PC-9 (cell line): ENCODE measurements around the gene CRELD2. TPM values are rescaled to one million over a fixed set of nuclear protein-coding genes. Genes with fewer than 3 reads are reported as not detected.

Experiments
- BruUV-seq: library from RNA; stranded (reverse); fragments of 400-500 nt; replicated peaks from 2 replicates; lab custom pipeline; 2021; lab: Mats Ljungman, UMichigan
- CTCF ChIA-PET: fragments of 300-600 bp; sonication (Branson Sonifier 250); formaldehyde crosslinking; loops from one replicate; lab custom pipeline; 2022; ENCODE audit warnings: antibody characterized with exemption; lab: Charles Lee
- POLR2A ChIA-PET: fragments of 300-600 bp; sonication (Branson Sonifier 250); formaldehyde crosslinking; loops from one replicate; lab custom pipeline; 2022; ENCODE audit warnings: antibody characterized with exemption; ENCODE audit not compliant: unreplicated experiment; lab: Charles Lee
- DNase-seq, 2 experiments: peaks; one replicate each; pipeline versions ENCODE4 v3.0.0 to v3.0.0-alpha.2; 2015 to 2022; ENCODE audit warnings: mixed read lengths in 1 of 2
- H2AFZ ChIP-seq: fragments of 200-600 bp; sonication (generic); 2 replicates; pipeline ENCODE4 v1.8.1; 2017; ENCODE audit warnings: antibody characterized with exemption
- H3F3A ChIP-seq: fragments of 200-600 bp; sonication (generic); 2 replicates; pipeline ENCODE4 v1.8.1; 2017; ENCODE audit warnings: antibody characterized with exemption, mild to moderate bottlenecking, low read depth; ENCODE audit not compliant: insufficient read depth
- H3K27ac ChIP-seq: fragments of 200-600 bp; sonication (generic); 2 replicates; pipeline ENCODE4 v1.6.1; 2016; ENCODE audit warnings: mixed run types
- H3K27me3 ChIP-seq: fragments of 200-600 bp; sonication (generic); 2 replicates; pipeline ENCODE4 v1.6.1; 2016; ENCODE audit warnings: low read depth, mixed run types; ENCODE audit not compliant: insufficient read depth
- H3K36me3 ChIP-seq: fragments of 200-600 bp; sonication (generic); 2 replicates; pipeline ENCODE4 v1.6.1; 2016; ENCODE audit warnings: low read depth, mixed run types
- H3K4me1 ChIP-seq: fragments of 200-600 bp; sonication (generic); replicated peaks from 2 replicates; pipeline ENCODE4 v1.6.1; 2016; ENCODE audit warnings: mixed run types; ENCODE audit not compliant: insufficient read depth
- H3K4me2 ChIP-seq: fragments of 200-600 bp; sonication (generic); 2 replicates; pipeline ENCODE4 v1.6.1; 2017; ENCODE audit warnings: mixed run types
- H3K4me3 ChIP-seq: fragments of 200-600 bp; sonication (generic); 2 replicates; pipeline ENCODE4 v1.6.1; 2016; ENCODE audit warnings: mixed run types
- H3K79me2 ChIP-seq: fragments of 200-600 bp; sonication (generic); 2 replicates; pipeline ENCODE4 v1.6.1; 2017; ENCODE audit warnings: low read depth, mixed run types
- H3K9me2 ChIP-seq: fragments of 200-600 bp; sonication (generic); 2 replicates; pipeline ENCODE4 v1.8.1; 2017; ENCODE audit warnings: mild to moderate bottlenecking; ENCODE audit not compliant: insufficient read depth
- H3K9me3 ChIP-seq: fragments of 200-600 bp; sonication (generic); 2 replicates; pipeline ENCODE4 v1.8.1; 2016; ENCODE audit warnings: low read depth; ENCODE audit not compliant: insufficient read depth
- H4K20me1 ChIP-seq: fragments of 200-600 bp; sonication (generic); 2 replicates; pipeline ENCODE4 v1.8.1; 2017; ENCODE audit not compliant: insufficient read depth
- EZH2 ChIP-seq: fragments of 200-600 bp; sonication (generic); IDR thresholded peaks from 2 replicates; pipeline ENCODE4 v1.8.0; 2017; ENCODE audit warnings: antibody characterized with exemption, low read depth
- intact Hi-C: fragments of 100-400 bp; cut with micrococcal nuclease; formaldehyde crosslinking; loops from one replicate; pipeline ENCODE4 v1.10.0; 2022; ENCODE audit not compliant: unreplicated experiment
- total RNA-seq: library from RNA; stranded (reverse); gene quantifications from 2 replicates; pipeline ENCODE4 v1.2.3, GENCODE V29; 2021
- TF ChIP-seq, protein P1 (sequence below): fragments of 200-600 bp; sonication (generic); conservative IDR thresholded peaks from 2 replicates; pipeline ENCODE4 v1.6.1; 2017; ENCODE audit warnings: mixed run types, antibody characterized with exemption, mild to moderate bottlenecking, moderate library complexity

Gene CRELD2
- total RNA-seq, 1 experiment from 2014 or later = 30.7 TPM

DNA sequence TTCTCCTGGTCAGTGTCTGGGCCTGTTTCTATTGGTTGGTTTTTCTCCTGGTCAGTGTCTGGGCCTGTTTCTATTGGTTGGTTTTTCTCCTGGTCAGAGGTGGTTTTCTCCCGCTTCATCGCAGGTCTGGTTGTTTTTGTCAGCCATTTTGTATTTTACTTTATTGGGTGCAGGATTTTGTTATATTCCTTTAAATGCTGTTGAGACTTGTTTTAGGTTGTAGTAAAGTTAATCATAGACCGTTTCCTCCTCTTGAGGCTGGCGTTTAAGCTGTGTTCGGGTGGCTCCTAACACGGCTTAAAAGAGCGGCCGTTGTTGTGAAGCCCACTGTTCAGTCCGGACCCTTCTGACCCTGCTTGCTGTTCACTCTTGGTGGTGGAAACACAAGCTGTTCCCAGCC, 38.6 kb upstream of the CRELD2 start:
- no peaks in the 10 kb centered on the region for H3K27me3 ChIP-seq
- BruUV-seq = no TSS peak
- H3K4me3 ChIP-seq = no peak overlapping the region
- no peak overlapping the region for H3K4me2 ChIP-seq
- H3K36me3 ChIP-seq = 0 out of 2 replicates have a peak, but pooled peaks cover 13% of the 10 kb centered on the region
- 0 out of 2 replicates have a peak, but pooled peaks cover 3% of the 10 kb centered on the region for H3K9me3 ChIP-seq
- peaks cover 47% of the 10 kb centered on the region for H4K20me1 ChIP-seq
- H3K4me1 ChIP-seq = no peaks in the 10 kb centered on the region
- peaks cover 13% of the 10 kb centered on the region; the same call in 1 of the 2 replicates for H3F3A ChIP-seq
- no peak overlapping the region for H3K27ac ChIP-seq
- TF ChIP-seq, protein P1, sequence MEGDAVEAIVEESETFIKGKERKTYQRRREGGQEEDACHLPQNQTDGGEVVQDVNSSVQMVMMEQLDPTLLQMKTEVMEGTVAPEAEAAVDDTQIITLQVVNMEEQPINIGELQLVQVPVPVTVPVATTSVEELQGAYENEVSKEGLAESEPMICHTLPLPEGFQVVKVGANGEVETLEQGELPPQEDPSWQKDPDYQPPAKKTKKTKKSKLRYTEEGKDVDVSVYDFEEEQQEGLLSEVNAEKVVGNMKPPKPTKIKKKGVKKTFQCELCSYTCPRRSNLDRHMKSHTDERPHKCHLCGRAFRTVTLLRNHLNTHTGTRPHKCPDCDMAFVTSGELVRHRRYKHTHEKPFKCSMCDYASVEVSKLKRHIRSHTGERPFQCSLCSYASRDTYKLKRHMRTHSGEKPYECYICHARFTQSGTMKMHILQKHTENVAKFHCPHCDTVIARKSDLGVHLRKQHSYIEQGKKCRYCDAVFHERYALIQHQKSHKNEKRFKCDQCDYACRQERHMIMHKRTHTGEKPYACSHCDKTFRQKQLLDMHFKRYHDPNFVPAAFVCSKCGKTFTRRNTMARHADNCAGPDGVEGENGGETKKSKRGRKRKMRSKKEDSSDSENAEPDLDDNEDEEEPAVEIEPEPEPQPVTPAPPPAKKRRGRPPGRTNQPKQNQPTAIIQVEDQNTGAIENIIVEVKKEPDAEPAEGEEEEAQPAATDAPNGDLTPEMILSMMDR = no peak
- TF ChIP-seq EZH2 = no peak
- intact Hi-C loops = no loop called here
- DNase-seq = no peak
- CTCF ChIA-PET = no interaction called here
- no peak overlapping the region for H2AFZ ChIP-seq
- H3K79me2 ChIP-seq = peaks cover 53% of the 10 kb centered on the region
- POLR2A ChIA-PET = no interaction called here
- H3K9me2 ChIP-seq = no peaks in the 10 kb centered on the region

- H2AFZ ChIP-seq = no peak overlapping the region
- H3K4me3 ChIP-seq = no peak overlapping the region
- H3K36me3 ChIP-seq = peaks cover 12% of the 10 kb centered on the region; the same call in 1 of the 2 replicates
- peaks cover 13% of the 10 kb centered on the region; the same call in 1 of the 2 replicates for H3F3A ChIP-seq
- ChIA-PET CTCF (no interaction called here), POLR2A (no interaction called here)
- no peaks in the 10 kb centered on the region for H3K27me3 ChIP-seq
- intact Hi-C loops = no loop called here
- H3K9me2 ChIP-seq = no peaks in the 10 kb centered on the region
- no peak overlapping the region for H3K27ac ChIP-seq
- H3K79me2 ChIP-seq = peaks cover 49% of the 10 kb centered on the region
- H3K9me3 ChIP-seq = 0 out of 2 replicates have a peak, but pooled peaks cover 3% of the 10 kb centered on the region
- H3K4me2 ChIP-seq = no peak overlapping the region
- no peak for DNase-seq
- no peak for TF ChIP-seq EZH2
- TF ChIP-seq, protein P1 = no peak
- BruUV-seq = no TSS peak
- no peaks in the 10 kb centered on the region for H3K4me1 ChIP-seq
- peaks cover 42% of the 10 kb centered on the region for H4K20me1 ChIP-seq
Measured at GRCh38 chr22:49880281-49880680, 38.2 kb upstream of the CRELD2 start.

DNA sequence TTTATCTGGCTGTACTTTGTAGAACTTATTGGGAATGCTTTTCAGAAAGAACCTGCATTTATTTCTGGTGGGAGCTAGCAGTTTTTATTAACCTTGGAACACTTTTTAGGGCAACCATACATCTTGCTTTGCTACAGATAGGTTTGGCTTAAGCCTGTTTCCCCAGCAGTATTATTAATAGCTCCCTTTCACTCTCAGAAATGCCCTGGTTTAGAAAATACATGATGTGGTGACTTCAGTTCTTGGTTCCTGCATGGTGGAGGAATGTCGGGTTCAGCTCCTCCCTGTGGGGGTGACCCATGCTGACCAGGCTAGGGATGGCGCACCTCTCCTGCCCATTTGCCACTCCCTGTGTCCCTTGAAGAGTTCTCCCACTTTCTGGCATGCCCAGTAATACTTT, 36.6 kb upstream of the CRELD2 start:
- intact Hi-C loops = no loop called here
- Histone ChIP-seq H3K27ac (no peak overlapping the region), H4K20me1 (peaks cover 43% of the 10 kb centered on the region), H3K4me3 (no peak overlapping the region), H3F3A (peaks cover under 1% of the 10 kb centered on the region; the same call in 1 of the 2 replicates), H3K4me1 (no peaks in the 10 kb centered on the region), H3K79me2 (peaks cover 34% of the 10 kb centered on the region), H3K9me3 (no peaks in the 10 kb centered on the region), H3K9me2 (no peaks in the 10 kb centered on the region), H3K27me3 (no peaks in the 10 kb centered on the region), H3K4me2 (no peak overlapping the region), H2AFZ (no peak overlapping the region), H3K36me3 (peaks cover 14% of the 10 kb centered on the region)
- ChIA-PET POLR2A (no interaction called here), CTCF (no interaction called here)
- TF ChIP-seq EZH2 = no peak
- TF ChIP-seq, protein P1 = no peak
- BruUV-seq = no TSS peak
- no peak for DNase-seq
